GM18870 (cell line): ENCODE results near the gene PELO.

Experiments
- ATAC-seq: cut with Tn5 transposase; IDR thresholded peaks from one replicate; pipeline ENCODE4 v1.9.1; 2021; ENCODE audit warnings: moderate library complexity; ENCODE audit not compliant: unreplicated experiment

The PELO gene

DNA sequence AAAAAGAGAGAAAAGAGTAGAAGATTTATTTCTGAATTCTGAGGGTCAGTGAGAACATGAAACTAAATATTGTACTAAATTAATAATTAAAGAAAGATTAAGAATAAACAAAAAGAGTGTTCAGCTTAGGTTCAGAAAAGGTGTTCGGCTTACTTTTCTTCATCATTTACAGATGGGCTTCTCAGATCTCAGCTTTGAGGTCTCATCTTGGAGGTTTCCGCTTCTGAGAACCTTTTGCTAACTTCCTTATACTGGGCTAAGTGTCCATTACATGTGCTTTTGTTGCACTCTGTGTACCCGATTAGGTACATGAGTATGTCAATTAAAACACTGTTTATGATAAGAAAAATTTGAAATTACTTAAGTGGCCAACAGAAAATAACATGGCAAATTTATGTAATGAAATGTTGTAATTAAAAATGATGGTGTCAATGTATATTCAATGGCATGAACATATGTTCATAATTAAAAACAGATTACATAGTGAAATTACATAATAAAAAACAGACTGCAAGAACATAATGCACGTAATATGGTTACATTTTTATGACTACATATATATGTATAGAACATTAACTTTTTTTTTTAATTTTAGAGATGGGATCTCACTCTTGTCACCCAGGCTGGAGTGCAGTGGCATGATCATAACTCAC, 17.3 kb upstream of the PELO start:
- ATAC-seq: no peak

GRCh38 chr5:52771343-52772039, 16.2 kb upstream of the PELO start:
- peak; percentile 98 for ATAC-seq

- ATAC-seq: no peak
Measured at GRCh38 chr5:52772668-52773067, 15.0 kb upstream of the PELO start.

- ATAC-seq: no peak
Measured at GRCh38 chr5:52773342-52773741, 14.4 kb upstream of the PELO start.

GRCh38 chr5:52774005-52774410, 13.7 kb upstream of the PELO start:
- ATAC-seq: no peak

GRCh38 chr5:52776116-52776515, 11.6 kb upstream of the PELO start:
- no peak for ATAC-seq

DNA sequence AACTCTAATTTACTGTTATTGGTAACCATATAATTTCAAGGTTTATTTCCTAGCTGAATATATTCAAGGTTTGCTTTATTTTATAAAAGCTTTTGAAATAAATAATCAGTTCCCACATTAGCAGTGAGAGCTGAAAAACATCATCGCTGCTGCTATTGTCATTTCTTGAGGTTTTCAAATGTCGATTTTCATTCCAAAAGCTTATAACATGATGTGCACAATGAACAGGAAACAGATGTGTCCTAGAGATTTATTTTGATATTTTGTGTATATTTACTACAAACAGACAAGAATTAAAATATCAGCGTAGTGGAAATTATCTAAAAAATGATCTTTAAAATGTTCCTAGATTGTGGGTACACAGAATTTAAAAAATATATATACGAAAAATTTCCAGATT, 10.5 kb upstream of the PELO start:
- ATAC-seq: no peak

DNA sequence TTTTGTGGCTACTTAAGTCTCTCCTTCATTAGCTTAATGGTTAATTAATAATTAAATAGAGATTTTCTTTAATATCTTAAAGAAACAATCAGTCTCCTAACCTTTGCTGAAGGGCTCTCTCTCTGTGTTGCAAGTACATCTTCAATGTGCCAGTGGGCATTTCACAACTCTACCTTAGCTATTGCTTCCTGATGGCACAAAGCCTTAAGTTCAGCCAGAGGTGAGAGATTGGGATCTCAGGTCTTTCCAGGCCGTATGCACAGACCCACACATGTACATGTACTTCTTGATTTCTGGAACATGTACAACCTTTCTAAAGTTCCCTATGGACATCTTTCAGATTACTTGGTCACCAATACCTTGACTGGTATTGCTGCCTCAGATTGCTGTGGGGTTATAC, 8.9 kb upstream of the PELO start:
- no peak for ATAC-seq

GRCh38 chr5:52779213-52779612, 8.5 kb upstream of the PELO start:
- ATAC-seq: no peak

GRCh38 chr5:52783226-52783959, 4.3 kb upstream of the PELO start:
- no peak for ATAC-seq

- no peak for ATAC-seq
Measured at GRCh38 chr5:52784737-52785136, 3.0 kb upstream of the PELO start.

DNA sequence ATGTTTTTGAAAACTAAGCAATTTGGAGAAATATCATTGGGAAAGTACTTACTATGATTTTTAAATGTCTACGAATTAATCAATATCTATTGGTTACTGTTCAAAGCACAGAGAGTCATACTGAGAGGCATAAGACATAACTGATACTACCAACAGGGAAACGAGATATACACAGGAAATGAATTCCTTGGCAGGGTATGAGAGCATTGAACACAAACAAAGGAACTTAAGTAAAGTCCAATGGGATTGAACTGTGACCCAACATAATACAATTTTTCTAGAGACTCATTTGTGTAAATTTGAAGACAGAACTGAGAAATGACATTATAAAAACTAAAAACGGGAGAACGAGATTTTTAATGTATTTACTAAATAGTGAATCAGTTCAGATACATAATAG, 1.3 kb upstream of the PELO start:
- ATAC-seq: no peak

DNA sequence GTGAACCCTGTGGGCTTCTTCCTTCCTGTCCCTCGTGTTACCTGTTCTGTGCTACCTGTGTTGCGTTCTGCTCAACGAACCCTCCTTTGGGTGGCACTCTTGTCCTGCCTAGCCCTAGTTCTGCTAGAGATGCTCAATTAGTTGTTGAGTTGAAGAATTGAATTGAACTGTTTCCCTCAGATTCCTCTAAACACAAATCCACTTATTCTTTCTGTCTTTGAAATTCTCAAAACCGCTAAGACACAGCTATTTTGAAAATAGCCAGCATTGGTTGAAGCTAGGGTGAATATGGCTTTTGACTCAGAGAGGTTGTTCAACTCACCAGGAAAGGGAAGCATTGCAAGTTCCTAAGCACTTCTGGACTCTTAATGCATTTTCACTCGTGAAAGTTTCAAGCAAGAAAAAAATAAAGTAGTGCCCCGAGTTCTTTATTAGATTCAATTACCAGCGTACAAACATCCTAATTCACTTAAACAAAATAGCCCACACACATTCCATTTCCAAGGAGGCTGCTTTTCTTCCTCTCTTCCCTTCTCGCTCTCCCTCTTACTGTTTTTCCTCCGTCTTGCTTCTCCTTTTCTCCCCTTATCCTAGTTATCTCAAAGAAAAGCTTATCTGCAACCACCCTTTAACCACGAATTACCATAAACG, 642 bp upstream of the PELO start:
- ATAC-seq: no peak

DNA sequence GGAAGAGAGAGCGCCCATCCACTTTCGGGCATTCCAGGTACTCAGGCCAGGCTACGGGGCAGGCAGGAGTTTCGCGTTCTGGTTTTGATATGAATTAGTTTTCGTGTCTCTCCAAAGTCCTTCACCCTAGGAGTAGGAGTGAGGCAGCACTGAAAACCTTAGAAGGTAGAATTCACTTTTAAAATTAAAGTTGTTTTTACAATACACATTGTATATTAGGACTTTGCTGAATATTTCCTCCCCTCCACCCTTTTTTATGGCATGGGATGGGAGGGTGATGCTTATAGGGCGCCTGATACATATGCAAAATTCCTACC, 747 bp downstream of the PELO start:
- ATAC-seq: no peak

DNA sequence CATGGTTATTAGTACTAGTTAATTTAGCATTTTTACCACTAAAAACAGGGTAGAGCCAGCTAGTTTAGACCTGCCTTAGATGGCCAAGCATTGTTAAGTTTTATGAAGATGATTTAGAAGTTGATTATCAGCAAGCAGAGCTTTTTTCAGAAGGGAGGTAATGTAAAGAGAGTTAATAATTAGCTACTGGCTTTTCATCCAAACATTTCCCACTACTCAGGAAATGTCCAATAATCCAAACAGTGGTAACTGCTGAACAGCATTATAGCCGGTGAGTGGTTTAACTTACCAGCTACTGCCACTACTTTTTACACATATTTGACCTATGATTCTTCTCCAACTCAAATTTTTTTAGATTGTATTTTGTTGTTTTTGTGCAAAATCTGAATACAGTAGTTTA, 1.7 kb downstream of the PELO start:
- no peak for ATAC-seq

- ATAC-seq: no peak
Measured at GRCh38 chr5:52789851-52790250, 2.1 kb downstream of the PELO start.

- no peak for ATAC-seq
Measured at GRCh38 chr5:52791366-52791765, 3.6 kb downstream of the PELO start.

GRCh38 chr5:52794519-52794918, 6.8 kb downstream of the PELO start:
- no peak for ATAC-seq

DNA sequence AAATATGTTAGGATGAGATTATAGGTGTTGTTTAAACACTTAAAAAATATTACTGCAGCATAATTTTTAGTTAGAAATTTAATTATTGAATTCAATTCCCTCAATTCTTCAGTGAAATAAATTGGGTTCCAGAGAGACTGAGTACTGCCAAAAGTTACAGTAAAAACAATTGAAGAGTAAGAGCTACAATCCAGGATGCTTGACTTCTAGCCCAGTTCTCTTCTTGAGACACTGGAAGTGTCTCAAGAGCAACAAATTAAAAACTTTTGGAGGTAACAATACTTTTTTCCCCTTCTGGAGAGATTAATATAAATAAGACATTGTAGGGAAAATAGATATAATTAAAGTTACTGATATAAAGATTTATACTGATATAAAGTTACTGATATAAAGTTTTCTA, 8.3 kb downstream of the PELO start:
- no peak for ATAC-seq

GRCh38 chr5:52796516-52797103, 8.9 kb downstream of the PELO start:
- no peak for ATAC-seq

DNA sequence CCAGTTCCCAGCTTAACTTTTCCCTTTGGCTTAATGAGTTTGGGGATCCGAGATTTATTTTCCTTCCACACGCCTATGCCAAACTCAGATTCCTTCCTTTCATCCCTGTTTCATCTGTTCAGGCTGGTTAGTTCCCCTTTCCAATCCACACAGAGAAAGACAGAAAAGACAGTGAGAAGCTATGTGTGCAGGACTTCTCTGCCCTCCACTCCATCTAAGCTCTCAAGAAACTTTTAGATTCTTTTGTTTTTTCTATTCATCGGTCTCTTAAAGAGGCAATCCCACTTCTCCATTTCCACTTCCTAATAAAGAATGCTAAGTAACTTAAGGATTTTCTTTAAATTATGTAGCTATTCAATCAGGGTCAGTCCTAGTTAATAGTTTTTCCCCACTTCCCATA, 11.2 kb downstream of the PELO start:
- ATAC-seq: no peak
